Astrocyte of the spinal cord (primary cell): ENCODE data around the gene LMBRD1.

ENCODE experiments used
- DNase-seq: peaks from one replicate; pipeline ENCODE4 v3.0.0; 2011; ENCODE audit warnings: low read depth, low spot score
- H3K4me3 ChIP-seq: 2 replicates; pipeline ENCODE4 v1.5.1; 2011; ENCODE audit warnings: low read depth, mild to moderate bottlenecking, low read length, moderate library complexity
- CTCF ChIP-seq: IDR thresholded peaks from 2 replicates; pipeline ENCODE4 v1.5.1; 2012; ENCODE audit warnings: low read depth, mild to moderate bottlenecking, low read length, inconsistent platforms
- in situ Hi-C: cut with HindIII; loops from 2 replicates; pipeline ENCODE4 v1.10.0; 2017; ENCODE audit warnings: low sequenced_read_pairs

Gene LMBRD1

GRCh38 chr6:69704916-69705315, 91.9 kb downstream of the LMBRD1 start:
- no peak for TF ChIP-seq CTCF
- no peak overlapping the region for H3K4me3 ChIP-seq
- peak; percentile 23 for DNase-seq
- in situ Hi-C loops, result no loop called here

GRCh38 chr6:69699655-69700054, 97.2 kb downstream of the LMBRD1 start:
- no peak overlapping the region for H3K4me3 ChIP-seq
- DNase-seq, result no peak
- in situ Hi-C loops, result no loop called here
- TF ChIP-seq CTCF, result no peak

DNA sequence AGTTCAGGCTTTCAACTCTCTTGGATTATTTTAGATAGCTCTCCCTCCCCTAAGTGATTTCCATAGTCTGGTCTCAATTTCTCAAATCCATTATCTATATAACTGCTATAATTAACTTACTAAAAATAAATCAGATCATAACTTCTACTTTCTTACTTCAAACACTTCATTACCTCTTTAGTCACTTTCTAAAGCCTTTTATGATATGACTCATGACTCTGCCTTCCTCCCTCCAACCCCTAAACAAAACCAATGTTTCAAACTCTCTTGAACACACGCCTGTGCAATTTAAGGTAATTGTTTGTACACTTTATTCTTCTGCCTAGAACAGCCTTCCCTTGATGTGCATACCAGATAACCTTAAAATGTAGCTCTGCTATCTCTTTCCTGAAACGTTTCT, 100.5 kb downstream of the LMBRD1 start:
- in situ Hi-C loops, result no loop called here

DNA sequence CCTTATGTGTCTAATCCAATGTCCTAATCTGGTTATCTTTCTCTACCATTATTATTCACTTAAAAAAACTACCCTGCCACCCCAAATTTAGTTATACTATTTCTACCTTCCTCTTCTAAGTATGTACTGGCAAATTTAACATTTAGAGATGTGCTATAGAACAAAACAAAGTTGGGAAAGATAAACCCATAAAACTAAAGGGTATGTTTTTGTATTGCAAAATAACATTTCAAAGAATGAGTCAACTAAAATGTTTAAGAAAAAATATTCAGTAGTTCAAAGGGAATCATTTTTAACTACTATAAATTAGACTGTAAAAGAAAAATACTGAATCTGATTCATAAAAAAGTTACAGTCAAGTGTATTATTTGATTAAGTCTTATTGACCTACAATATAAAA, 103.0 kb downstream of the LMBRD1 start:
- in situ Hi-C loops, result no loop called here
- peak; percentile 5 for DNase-seq

More for the DNA sequence above, 100.5 kb downstream of the LMBRD1 start:
- no peak overlapping the region for H3K4me3 ChIP-seq
- no peak for TF ChIP-seq CTCF
- peak; percentile 13 for DNase-seq

DNA sequence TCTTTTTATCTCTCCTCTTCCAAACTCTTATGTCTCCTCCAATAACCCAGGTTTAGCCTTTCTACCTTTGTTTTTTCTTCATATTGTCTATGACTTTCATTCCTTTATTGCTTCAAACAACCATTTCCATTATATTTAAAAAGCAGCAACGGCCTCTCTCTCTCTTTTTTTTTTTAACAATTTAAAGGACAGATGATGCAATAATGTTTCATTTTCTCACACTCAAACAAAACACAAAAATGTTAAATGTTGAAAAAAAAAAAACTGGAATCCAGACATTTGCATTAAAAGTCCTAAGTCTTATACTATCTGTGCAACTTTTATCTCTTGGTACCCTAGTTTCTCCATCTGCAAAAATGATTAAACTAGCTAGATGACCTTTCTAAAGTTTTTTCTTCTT, 105.8 kb downstream of the LMBRD1 start:
- no peak for TF ChIP-seq CTCF
- H3K4me3 ChIP-seq, result no peak overlapping the region
- in situ Hi-C loops, result no loop called here
- DNase-seq, result no peak

More for the DNA sequence above, 103.0 kb downstream of the LMBRD1 start:
- no peak for TF ChIP-seq CTCF
- H3K4me3 ChIP-seq, result no peak overlapping the region

GRCh38 chr6:69680302-69680701, 116.5 kb downstream of the LMBRD1 start:
- in situ Hi-C loops, result no loop called here
- no peak for TF ChIP-seq CTCF
- H3K4me3 ChIP-seq, result no peak overlapping the region
- DNase-seq, result no peak

GRCh38 chr6:69673298-69673697, 123.5 kb downstream of the LMBRD1 start:
- no peak overlapping the region for H3K4me3 ChIP-seq
- in situ Hi-C loops, result no loop called here
- no peak for TF ChIP-seq CTCF
- DNase-seq, result no peak
